Common myeloid progenitor, CD34-positive (primary cell): ENCODE measurements around the gene ARHGAP26.

Experiments
- CTCF ChIA-PET: fragments of 350-600 bp; sonication (Branson Sonifier 250); formaldehyde crosslinking; loops from one replicate; lab custom pipeline; 2021; ENCODE audit warnings: antibody characterized with exemption; lab: Charles Lee
- POLR2A ChIA-PET: fragments of 350-600 bp; sonication (Branson Sonifier 250); formaldehyde crosslinking; loops from one replicate; lab custom pipeline; 2021; ENCODE audit warnings: antibody characterized with exemption; lab: Charles Lee
- DNase-seq, 3 donors: peaks; one replicate each; pipeline versions ENCODE4 v3.0.0 to v3.0.0-alpha.2; 2013
- H3K27ac ChIP-seq, 2 experiments: 1 replicate in 1 of 2; 2 replicates in 1 of 2; pipeline ENCODE4 v1.7.0; 2013; ENCODE audit warnings: inconsistent platforms in 2 of 2, low read length in 2 of 2, mild to moderate bottlenecking in 2 of 2, low read depth in 1 of 2, moderate library complexity in 1 of 2; ENCODE audit not compliant: severe bottlenecking in 2 of 2, insufficient read depth in 1 of 2, poor library complexity in 1 of 2
- H3K27me3 ChIP-seq, 5 experiments: replicated peaks in 2 of 5; 1 replicate in 3 of 5; 2 replicates in 2 of 5; pipeline versions ENCODE4 v1.6.1 to v1.7.0; 2013; ENCODE audit warnings: low read length in 4 of 5, mild to moderate bottlenecking in 2 of 5, moderate library complexity in 2 of 5, inconsistent platforms in 1 of 5; ENCODE audit not compliant: insufficient read depth in 5 of 5, control insufficient read depth in 4 of 5
- H3K36me3 ChIP-seq, 4 experiments: 1 replicate in 2 of 4; 2 replicates in 2 of 4; pipeline versions ENCODE4 v1.6.1 to v1.7.0; 2013; ENCODE audit warnings: low read length in 3 of 4, control low read depth in 1 of 4, mild to moderate bottlenecking in 1 of 4; ENCODE audit not compliant: control insufficient read depth in 4 of 4, insufficient read depth in 4 of 4
- H3K4me1 ChIP-seq, 4 experiments: 1 replicate in 3 of 4; 2 replicates in 1 of 4; pipeline versions ENCODE4 v1.6.1 to v1.7.1; 2013; ENCODE audit warnings: low read length in 3 of 4, mild to moderate bottlenecking in 3 of 4, control low read depth in 1 of 4, inconsistent platforms in 1 of 4, moderate library complexity in 1 of 4; ENCODE audit not compliant: control insufficient read depth in 4 of 4, insufficient read depth in 4 of 4; ENCODE audit errors: control extremely low read depth in 1 of 4
- H3K4me3 ChIP-seq, 7 experiments: 1 replicate in 4 of 7; 2 replicates in 3 of 7; pipeline versions ENCODE4 v1.5.1 to v1.7.0; 2013; ENCODE audit warnings: mild to moderate bottlenecking in 7 of 7, low read length in 6 of 7, moderate library complexity in 6 of 7, inconsistent platforms in 2 of 7, low read depth in 2 of 7, control low read depth in 1 of 7; ENCODE audit not compliant: insufficient read depth in 4 of 7, control insufficient read depth in 1 of 7; ENCODE audit errors: extremely low read depth in 1 of 7
- H3K9me3 ChIP-seq, 5 experiments: 1 replicate in 4 of 5; 2 replicates in 1 of 5; pipeline versions ENCODE4 v1.6.1 to v1.7.1; 2013; ENCODE audit warnings: low read length in 4 of 5, mild to moderate bottlenecking in 2 of 5, inconsistent platforms in 1 of 5, low read depth in 1 of 5, moderate library complexity in 1 of 5; ENCODE audit not compliant: control insufficient read depth in 4 of 5, insufficient read depth in 2 of 5; ENCODE audit errors: control extremely low read depth in 1 of 5
- WGBS: methylation state at CpG from one replicate; pipeline ENCODE4 v1.1.5; 2013; ENCODE audit not compliant: insufficient coverage; 5-methylcytosine and 5-hydroxymethylcytosine counted together

ARHGAP26 gene

GRCh38 chr5:143078313-143078712, 308.1 kb downstream of the ARHGAP26 start:
- H3K27ac ChIP-seq = no peak overlapping the region
- CTCF ChIA-PET = no interaction called here

GRCh38 chr5:143078971-143079370, 308.8 kb downstream of the ARHGAP26 start:
- DNase-seq = no peak
- H3K27me3 ChIP-seq = no peaks in the 10 kb centered on the region
- no peak overlapping the region for H3K27ac ChIP-seq
- H3K4me3 ChIP-seq = no peak overlapping the region
- no peaks in the 10 kb centered on the region for H3K4me1 ChIP-seq
- no peaks in the 10 kb centered on the region for H3K9me3 ChIP-seq
- ChIA-PET CTCF (no interaction called here), POLR2A (no interaction called here)
- no peaks in the 10 kb centered on the region for H3K36me3 ChIP-seq
- 94% methylated on average over 2 of the region's 2 CpGs for WGBS

More at GRCh38 chr5:143078313-143078712, 308.1 kb downstream of the ARHGAP26 start:
- Histone ChIP-seq H3K4me1 (no peaks in the 10 kb centered on the region), H3K27me3 (no peaks in the 10 kb centered on the region), H3K9me3 (no peaks in the 10 kb centered on the region), H3K4me3 (no peak overlapping the region), H3K36me3 (no peaks in the 10 kb centered on the region)
- WGBS = 100% methylated on average over 4 of the region's 5 CpGs
- POLR2A ChIA-PET = no interaction called here
- no peak for DNase-seq

- no peaks in the 10 kb centered on the region for H3K9me3 ChIP-seq
- no peak overlapping the region for H3K27ac ChIP-seq
- H3K4me1 ChIP-seq = no peaks in the 10 kb centered on the region
- 100% methylated on average over 2 of the region's 2 CpGs for WGBS
- ChIA-PET POLR2A (no interaction called here), CTCF (interaction anchor here (0.9 kb wide), 1 partner anchor 16 kb away, joined by 3 read pairs; no protein-coding TSS in a partner anchor)
- no peaks in the 10 kb centered on the region for H3K36me3 ChIP-seq
- no peak for DNase-seq
- no peaks in the 10 kb centered on the region for H3K27me3 ChIP-seq
- H3K4me3 ChIP-seq = no peak overlapping the region
Measured at GRCh38 chr5:143080407-143080806, 310.2 kb downstream of the ARHGAP26 start.

- no peak overlapping the region for H3K4me3 ChIP-seq
- no peak for DNase-seq
- ChIA-PET CTCF (interaction anchor here (0.9 kb wide), 1 partner anchor 16 kb away, joined by 3 read pairs; no protein-coding TSS in a partner anchor), POLR2A (no interaction called here)
- H3K36me3 ChIP-seq = no peaks in the 10 kb centered on the region
- no peak overlapping the region for H3K27ac ChIP-seq
- H3K9me3 ChIP-seq = no peaks in the 10 kb centered on the region
- no peaks in the 10 kb centered on the region for H3K4me1 ChIP-seq
- WGBS = 100% methylated on average over 1 of the region's 1 CpG
- no peaks in the 10 kb centered on the region for H3K27me3 ChIP-seq
Measured at GRCh38 chr5:143080982-143081381, 310.8 kb downstream of the ARHGAP26 start.

GRCh38 chr5:143083006-143083405, 312.8 kb downstream of the ARHGAP26 start:
- WGBS = 61% methylated on average over 8 of the region's 9 CpGs
- H3K27me3 ChIP-seq = no peaks in the 10 kb centered on the region
- H3K27ac ChIP-seq = no peak overlapping the region
- H3K36me3 ChIP-seq = no peaks in the 10 kb centered on the region
- ChIA-PET CTCF (no interaction called here), POLR2A (no interaction called here)
- no peaks in the 10 kb centered on the region for H3K4me1 ChIP-seq
- H3K9me3 ChIP-seq = no peaks in the 10 kb centered on the region
- H3K4me3 ChIP-seq = no peak overlapping the region
- no peak for DNase-seq

- H3K27me3 ChIP-seq = no peaks in the 10 kb centered on the region
- CTCF ChIA-PET = interaction anchor here (1.0 kb wide), 1 partner anchor 18 kb away, joined by 3 read pairs; no protein-coding TSS in a partner anchor
- H3K4me1 ChIP-seq = no peaks in the 10 kb centered on the region
- no peak for DNase-seq
- H3K36me3 ChIP-seq = no peaks in the 10 kb centered on the region
- 96% methylated on average over 9 of the region's 9 CpGs for WGBS
- no peak overlapping the region for H3K4me3 ChIP-seq
- H3K9me3 ChIP-seq = no peaks in the 10 kb centered on the region
- POLR2A ChIA-PET = interaction anchor here (0.6 to 0.7 kb wide), 2 partner anchors 23 to 41 kb away, joined by 3 to 5 read pairs; no protein-coding TSS in a partner anchor
- no peak overlapping the region for H3K27ac ChIP-seq
Measured at GRCh38 chr5:143084407-143084806, 314.2 kb downstream of the ARHGAP26 start.

- DNase-seq = no peak
- POLR2A ChIA-PET = no interaction called here
- H3K27ac ChIP-seq = no peak overlapping the region
- 97% methylated on average over 3 of the region's 6 CpGs for WGBS
- no peaks in the 10 kb centered on the region for H3K36me3 ChIP-seq
- H3K4me3 ChIP-seq = no peak overlapping the region
- no peaks in the 10 kb centered on the region for H3K27me3 ChIP-seq
- CTCF ChIA-PET = interaction anchor here (1.0 to 1.3 kb wide), 2 partner anchors 19 to 23 kb away, joined by 3 to 4 read pairs; no protein-coding TSS in a partner anchor
- H3K9me3 ChIP-seq = no peaks in the 10 kb centered on the region
- no peaks in the 10 kb centered on the region for H3K4me1 ChIP-seq
Measured at GRCh38 chr5:143085319-143085917, 315.2 kb downstream of the ARHGAP26 start.
